AG09309 (cell line): ENCODE measurements around the gene MRGPRF.

ENCODE experiments used
- DNase-seq: peaks from one replicate; pipeline ENCODE4 v3.0.0-alpha.2; 2010; ENCODE audit warnings: low read depth
- H3K4me3 ChIP-seq: 2 replicates; pipeline ENCODE4 v1.5.1; 2011; ENCODE audit warnings: mild to moderate bottlenecking, low read depth, low read length, moderate library complexity; ENCODE audit not compliant: control insufficient read depth
- CTCF ChIP-seq: IDR thresholded peaks from 2 replicates; pipeline ENCODE4 v1.5.1; 2011; ENCODE audit warnings: mild to moderate bottlenecking, low read depth, low read length, inconsistent platforms; ENCODE audit not compliant: insufficient read depth, control insufficient read depth; ENCODE audit errors: missing control alignments

MRGPRF gene

DNA sequence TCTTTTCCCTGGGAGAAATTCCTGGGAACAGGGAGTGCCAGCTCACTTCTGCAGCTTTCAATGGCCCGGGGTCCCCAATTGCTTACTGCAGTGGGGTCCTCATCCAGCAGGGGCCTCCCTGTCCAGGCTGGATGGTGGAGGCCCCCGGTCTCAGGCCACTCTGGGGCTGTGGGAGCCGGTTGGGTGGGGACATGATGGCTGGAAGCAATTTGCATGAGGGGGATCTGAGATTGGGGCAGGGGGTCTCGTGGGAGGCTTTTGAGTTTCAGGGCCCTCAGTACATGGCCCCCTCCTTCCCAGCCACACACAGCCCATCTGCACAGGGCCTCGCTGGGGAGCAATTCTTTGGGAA is 57.5 kb downstream of the MRGPRF start:
- TF ChIP-seq CTCF: no peak
- DNase-seq: no peak
- no peak overlapping the region for H3K4me3 ChIP-seq

- TF ChIP-seq CTCF: no peak
- DNase-seq: no peak
- no peak overlapping the region for H3K4me3 ChIP-seq
Observed at GRCh38 chr11:68954836-68955606, 58.0 kb downstream of the MRGPRF start.
